GM18498 (cell line): Measurements from ENCODE around the gene RNU1-3.
"Not testable (repeated sequence)": the region's sequence is repeated elsewhere in the genome, so short reads cannot be mapped to it uniquely, and the experiment has no call there.

ENCODE experiments used
- ATAC-seq: cut with Tn5 transposase; IDR thresholded peaks from one replicate; pipeline ENCODE4 v1.9.1; 2021; ENCODE audit warnings: mild to moderate bottlenecking, moderate library complexity; ENCODE audit not compliant: unreplicated experiment

The RNU1-3 gene

DNA sequence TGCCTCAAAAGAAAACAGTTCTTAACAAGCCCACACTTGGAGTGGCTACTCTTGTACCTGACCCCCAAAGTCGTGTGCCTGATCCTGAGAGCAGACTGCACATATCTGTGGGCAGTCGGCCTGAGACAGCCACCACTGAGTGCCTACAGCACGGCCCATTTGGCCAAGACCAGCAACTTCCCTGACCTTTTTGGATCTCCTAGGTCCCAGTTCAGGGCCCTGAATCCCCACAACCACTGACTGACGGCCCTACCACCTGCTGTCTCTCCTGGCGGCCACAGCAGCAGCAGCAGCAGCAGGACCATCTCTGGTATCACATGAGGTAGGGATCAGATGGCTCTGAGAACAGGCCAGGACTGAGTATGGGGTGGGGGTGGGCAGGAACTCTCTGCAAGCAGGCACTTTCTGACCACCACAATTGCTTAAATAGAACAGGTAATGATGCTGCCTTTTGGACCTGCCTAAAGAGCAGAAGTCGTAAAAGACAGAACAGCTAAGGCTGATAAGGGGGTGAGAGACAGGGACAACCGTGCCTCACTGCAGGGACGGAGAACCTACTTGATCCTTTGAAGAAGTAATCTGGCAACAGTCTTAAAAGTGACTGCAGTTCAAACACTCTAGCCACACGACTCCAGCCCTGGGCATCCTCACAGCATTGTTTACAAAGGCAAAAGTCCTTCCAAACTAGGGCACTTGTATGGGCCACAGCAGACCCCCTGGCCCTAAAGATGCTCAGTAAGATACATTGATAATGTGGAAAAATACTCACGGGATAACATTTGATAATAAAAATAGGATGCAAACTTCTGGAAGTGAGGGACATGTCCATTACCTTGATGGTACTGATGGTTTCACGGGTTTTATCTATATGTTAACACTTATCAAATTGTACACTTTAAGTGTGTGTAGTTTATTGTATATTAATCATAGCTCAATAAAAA is 27.4 kb downstream of the RNU1-3 start:
- not testable (repeated sequence) for ATAC-seq

- ATAC-seq = not testable (repeated sequence)
Measured at GRCh38 chr1:16637941-16638778, 28.6 kb downstream of the RNU1-3 start.

GRCh38 chr1:16636551-16637195 is 30.1 kb downstream of the RNU1-3 start:
- not testable (repeated sequence) for ATAC-seq

DNA sequence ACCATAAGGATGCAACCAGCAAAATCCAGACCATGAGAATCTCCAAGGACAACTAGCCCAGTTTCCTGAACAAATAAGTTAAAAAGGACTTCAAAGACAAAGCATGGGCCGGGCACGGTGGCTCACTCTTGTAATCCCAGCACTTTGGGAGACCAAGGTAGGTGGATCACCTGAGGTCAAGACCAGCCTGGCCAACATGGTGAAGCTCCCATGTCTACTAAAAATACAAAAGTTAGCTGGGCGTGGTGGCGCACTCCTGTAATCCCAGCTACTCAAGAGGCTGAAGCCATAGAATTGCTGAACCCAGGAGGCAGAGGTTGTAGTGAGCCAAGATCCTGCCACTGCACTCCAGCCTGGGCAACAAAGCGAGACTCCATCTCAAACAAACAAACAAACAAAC is 30.8 kb downstream of the RNU1-3 start:
- not testable (repeated sequence) for ATAC-seq

- ATAC-seq = not testable (repeated sequence)
Measured at GRCh38 chr1:16633540-16634282, 33.0 kb downstream of the RNU1-3 start.

- not testable (repeated sequence) for ATAC-seq
Measured at GRCh38 chr1:16632044-16632850, 34.5 kb downstream of the RNU1-3 start.

DNA sequence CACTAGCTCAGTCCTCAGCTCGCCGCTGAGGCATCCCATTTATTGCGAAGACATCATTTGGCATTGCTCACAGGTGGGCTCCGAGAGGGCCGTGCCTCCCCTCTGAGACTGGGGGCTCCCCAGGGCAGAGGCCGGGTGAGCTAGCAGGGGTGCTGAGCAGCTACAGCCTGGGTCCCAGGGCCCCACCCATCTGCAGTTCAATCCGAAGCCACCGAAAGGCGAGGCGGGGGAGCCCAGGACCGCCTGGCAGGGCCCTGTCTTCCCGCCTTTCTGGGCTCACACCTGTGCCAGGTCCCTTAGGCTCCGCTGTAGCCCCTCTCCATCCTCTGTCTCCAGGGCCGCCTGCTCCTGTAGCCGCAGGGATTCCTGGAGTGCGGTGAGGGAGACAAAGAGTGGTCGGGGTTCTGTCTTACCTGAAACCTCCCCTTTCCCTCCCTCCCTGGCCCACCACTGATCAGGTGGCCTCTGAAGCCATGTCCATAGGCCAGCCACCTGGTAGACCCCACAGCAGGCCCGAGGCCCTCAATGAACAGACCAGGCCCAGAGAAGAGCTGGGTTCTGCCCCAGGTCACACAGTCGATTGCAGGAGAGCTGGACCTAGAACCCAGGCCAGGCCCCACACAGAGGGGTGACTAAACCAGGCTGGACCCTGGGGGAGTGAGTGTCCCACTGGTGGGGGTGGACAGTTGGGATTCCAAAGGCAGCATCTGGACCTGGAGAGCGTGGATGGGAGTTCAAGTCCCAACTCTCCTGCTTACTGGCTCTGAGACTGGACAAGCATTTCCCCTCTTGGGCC is 35.3 kb downstream of the RNU1-3 start:
- no peak for ATAC-seq

- ATAC-seq = no peak
Measured at GRCh38 chr1:16630661-16631247, 36.0 kb downstream of the RNU1-3 start.

DNA sequence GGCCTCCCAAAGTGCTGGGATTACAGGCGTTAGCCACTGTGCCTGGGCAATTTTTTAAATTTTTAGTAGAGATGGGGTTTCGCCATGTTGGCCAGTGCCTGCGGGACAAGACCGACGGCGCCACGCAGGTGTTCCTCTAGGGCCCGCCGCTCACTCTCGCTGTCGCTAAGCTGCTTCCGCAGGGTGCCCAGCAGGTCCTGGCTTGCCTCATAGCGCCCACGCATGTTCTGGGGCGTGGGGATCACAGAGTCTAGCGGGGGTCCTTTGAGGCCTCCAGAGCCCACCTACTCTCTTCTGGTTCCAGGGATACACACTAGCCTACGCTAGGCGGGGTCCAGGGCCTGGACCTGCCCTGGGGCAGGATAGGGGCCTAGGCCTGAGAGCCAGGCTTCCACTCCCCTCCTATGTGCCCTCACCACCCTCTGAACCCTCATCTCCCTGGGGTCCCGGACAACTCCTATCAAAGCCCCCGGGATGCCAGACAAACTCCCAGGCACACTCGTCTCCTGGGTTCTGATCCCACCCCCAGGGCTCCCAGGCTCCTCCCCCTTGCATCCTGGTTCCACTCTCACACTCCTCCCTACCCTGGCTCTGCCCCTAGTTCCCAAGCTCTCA is 36.7 kb downstream of the RNU1-3 start:
- not testable (repeated sequence) for ATAC-seq

DNA sequence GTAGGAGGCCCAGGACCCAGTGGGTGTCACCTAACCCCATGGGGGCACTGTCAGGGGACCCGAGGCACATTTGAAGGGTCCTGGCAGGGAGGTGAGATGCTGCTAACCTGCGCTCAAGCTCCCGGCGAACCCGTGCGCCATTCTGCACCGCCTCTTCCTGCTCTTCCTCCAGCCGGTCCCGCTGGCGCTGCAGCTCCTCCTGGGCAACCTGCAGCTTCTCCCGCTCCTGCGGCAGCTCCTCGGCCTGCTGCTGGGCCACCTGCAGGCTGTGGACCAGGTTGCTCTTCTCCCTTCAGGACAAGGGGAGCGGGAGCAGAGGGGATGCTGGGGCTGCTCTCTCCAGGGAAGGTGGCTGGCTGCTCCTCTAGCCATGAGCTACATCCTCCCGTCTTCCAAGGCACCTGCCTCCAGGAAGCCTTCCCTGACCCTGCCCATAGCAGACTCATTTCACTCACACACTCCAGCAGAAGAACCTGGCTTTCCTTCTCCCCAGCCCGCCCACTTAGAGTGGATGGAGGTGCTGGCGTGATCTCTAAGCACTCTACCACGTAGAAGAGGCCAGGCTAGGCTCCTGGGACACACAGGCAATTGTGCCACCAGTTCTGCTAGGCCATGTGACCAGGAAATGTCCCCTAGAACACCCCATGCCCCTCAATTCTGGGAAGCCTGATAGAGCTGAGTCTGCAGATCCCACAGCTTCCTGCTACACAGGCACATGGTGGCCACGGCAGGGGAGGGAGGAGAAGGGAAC is 38.2 kb downstream of the RNU1-3 start:
- no peak for ATAC-seq

- not testable (repeated sequence) for ATAC-seq
Measured at GRCh38 chr1:16626409-16626983, 40.3 kb downstream of the RNU1-3 start.

DNA sequence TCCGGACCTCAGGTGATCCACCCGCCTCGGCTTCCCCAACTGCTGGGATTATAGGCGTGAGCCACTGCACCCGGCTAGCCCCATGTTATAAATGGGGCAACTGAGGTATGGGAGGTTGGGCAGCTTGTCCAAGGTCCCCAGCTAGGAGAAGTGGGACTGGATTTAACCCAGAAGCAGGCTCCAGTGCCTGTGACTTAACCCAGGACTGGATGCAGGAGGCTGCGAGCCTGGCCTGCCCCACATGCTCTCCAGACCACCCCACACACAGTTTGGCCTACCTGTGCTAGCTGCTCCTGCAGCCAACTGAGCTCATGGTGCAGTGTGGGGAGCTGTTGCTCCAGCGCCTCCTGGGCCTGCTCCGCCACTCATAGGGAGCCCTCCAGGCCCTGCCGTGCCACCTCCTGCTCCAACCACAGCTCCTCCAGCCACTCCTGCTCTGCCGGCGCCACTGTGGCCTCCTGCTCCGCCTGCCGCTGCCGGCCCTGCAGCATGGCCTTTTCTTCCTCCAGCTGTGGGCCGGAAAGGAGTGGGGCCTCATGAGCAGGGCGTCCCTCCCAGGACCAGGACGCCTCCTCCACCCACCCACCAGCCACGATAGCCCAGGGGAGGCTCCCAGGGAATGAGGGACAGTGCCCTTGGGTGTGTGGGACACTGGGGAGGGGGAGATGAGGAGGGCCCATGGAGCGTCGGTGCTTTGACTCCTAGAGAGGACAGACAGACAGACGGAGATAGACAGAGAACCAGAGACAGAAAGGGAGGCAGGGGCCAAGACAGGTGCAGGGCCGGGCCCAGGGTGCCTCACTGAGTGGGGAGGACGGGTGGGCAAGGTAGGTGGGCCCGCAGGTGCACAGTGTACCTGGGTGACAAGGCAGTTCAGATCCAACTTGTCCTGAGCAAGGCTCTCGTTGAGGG is 41.0 kb downstream of the RNU1-3 start:
- no peak for ATAC-seq

- not testable (repeated sequence) for ATAC-seq
Measured at GRCh38 chr1:16623812-16624719, 42.7 kb downstream of the RNU1-3 start.

DNA sequence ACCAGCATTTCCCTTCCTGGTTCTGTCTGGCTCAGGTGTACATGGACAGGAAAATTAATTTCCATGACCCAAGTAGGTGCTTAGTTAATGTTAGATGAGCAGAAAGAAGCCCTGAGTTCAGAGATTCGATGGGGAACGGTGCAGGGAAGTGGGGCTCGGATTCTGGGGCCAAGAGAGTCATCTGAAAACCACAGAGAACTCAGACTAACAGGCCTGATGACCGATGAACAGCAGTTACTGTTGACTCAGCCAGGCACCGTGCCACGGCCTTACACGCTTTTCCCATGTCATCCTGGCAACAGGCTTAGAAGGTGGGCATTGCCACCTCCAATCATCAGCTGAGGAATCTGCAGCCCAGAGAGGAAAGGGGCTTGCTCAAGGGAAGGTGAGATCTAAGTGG is 43.4 kb downstream of the RNU1-3 start:
- ATAC-seq = not testable (repeated sequence)
